HepG2 (cell line): Measurements from ENCODE around the gene SLC10A2. TPM values are rescaled to one million over a fixed set of nuclear protein-coding genes. Genes with fewer than 3 reads are reported as not detected.

Source experiments
- ATAC-seq: fragments of 200-7000 bp; cut with Tn5 transposase; 3 replicates; pipeline ENCODE4 v1.9.1; 2020; ENCODE audit warnings: mild to moderate bottlenecking, moderate library complexity
- BruUV-seq: library from RNA; stranded (reverse); fragments of 400-500 nt; replicated peaks from 2 replicates; lab custom pipeline; 2021; lab: Mats Ljungman, UMichigan
- CTCF ChIA-PET: fragments of 300-600 bp; formaldehyde crosslinking; extraction: SDS; loops from one replicate; lab custom pipeline; 2021; ENCODE audit warnings: low total read pairs, inconsistent platforms, low intra/inter-chr PET ratio; lab: Yijun Ruan, JAX
- POLR2A ChIA-PET: fragments of 350-600 bp; sonication (Branson Sonifier 250); formaldehyde crosslinking; loops from one replicate; lab custom pipeline; 2020; ENCODE audit warnings: antibody characterized with exemption, inconsistent platforms; lab: Yijun Ruan, JAX
- DNase-seq: peaks from one replicate; pipeline ENCODE4 v3.0.0-alpha.2; 2015; ENCODE audit warnings: low spot score
- FAIRE-seq: peaks from 3 replicates; lab custom pipeline; 2011; peaks lifted over from hg19 to GRCh38; lab: Jason Lieb, UNC
- H2AFZ ChIP-seq: one replicate; pipeline ENCODE4 v1.6.1; 2011; ENCODE audit warnings: low read length, inconsistent platforms
- H3K27ac ChIP-seq: fragments of 300-600 bp; 3 replicates; pipeline ENCODE4 v1.8.0; 2011; ENCODE audit warnings: mixed run types, mild to moderate bottlenecking, mixed read lengths, low read length, inconsistent platforms; ENCODE audit not compliant: insufficient read depth; ENCODE audit errors: extremely low read length
- H3K27me3 ChIP-seq, 2 experiments: fragments of 200-600 bp in 1 of 2; 2 replicates in 1 of 2; 3 replicates in 1 of 2; pipeline versions ENCODE4 v1.6.0 to v1.8.0; 2011; ENCODE audit warnings: low read length in 2 of 2, mild to moderate bottlenecking in 2 of 2, moderate library complexity in 2 of 2, inconsistent platforms in 1 of 2; ENCODE audit not compliant: insufficient read depth in 2 of 2, control insufficient read depth in 1 of 2
- H3K36me3 ChIP-seq, 2 experiments: fragments of 200-600 bp in 1 of 2; replicated peaks in 1 of 2; 2 replicates in 1 of 2; 3 replicates in 1 of 2; pipeline versions ENCODE4 v1.5.1 to v1.8.0; 2011; ENCODE audit warnings: low read length in 2 of 2, inconsistent platforms in 1 of 2; ENCODE audit not compliant: insufficient read depth in 2 of 2, control insufficient read depth in 1 of 2
- H3K4me1 ChIP-seq: 2 replicates; pipeline ENCODE4 v1.5.1; 2012; ENCODE audit warnings: low read length, inconsistent platforms; ENCODE audit not compliant: insufficient read depth
- H3K4me2 ChIP-seq: 2 replicates; pipeline ENCODE4 v1.6.0; 2011; ENCODE audit warnings: low read depth, low read length, inconsistent platforms
- H3K4me3 ChIP-seq, 3 experiments: fragments of 200-600 bp in 1 of 3; sonication (generic), shearing (Covaris generic) in 1 of 3; replicated peaks in 1 of 3; 2 replicates each; pipeline ENCODE4 v1.5.1; 2011 to 2016; ENCODE audit warnings: low read length in 3 of 3, inconsistent platforms in 2 of 3, low read depth in 2 of 3, mild to moderate bottlenecking in 2 of 3, control low read depth in 1 of 3, mixed read lengths in 1 of 3; ENCODE audit not compliant: insufficient read depth in 1 of 3
- H3K79me2 ChIP-seq: one replicate; pipeline ENCODE4 v1.6.1; 2011; ENCODE audit warnings: low read length, inconsistent platforms; ENCODE audit not compliant: insufficient read depth
- H3K9ac ChIP-seq: 2 replicates; pipeline ENCODE4 v1.6.0; 2011; ENCODE audit warnings: mild to moderate bottlenecking, low read depth, low read length, inconsistent platforms; ENCODE audit not compliant: insufficient read depth
- H3K9me3 ChIP-seq: 2 replicates; pipeline ENCODE4 v1.5.1; 2012; ENCODE audit warnings: mild to moderate bottlenecking, low read length
- H4K20me1 ChIP-seq: 2 replicates; pipeline ENCODE4 v1.6.0; 2011; ENCODE audit warnings: inconsistent platforms, mild to moderate bottlenecking, low read length, moderate library complexity; ENCODE audit not compliant: insufficient read depth
- CC2D1A ChIP-seq: sonication (generic); formaldehyde crosslinking; IDR thresholded peaks from 2 replicates; pipeline ENCODE4 v1.8.1; 2023; ENCODE audit warnings: mild to moderate bottlenecking, missing genetic modification reagents
- NR2C2 ChIP-seq: sonication (generic); formaldehyde crosslinking; IDR thresholded peaks from 2 replicates; pipeline ENCODE4 v1.4.0; 2020; ENCODE audit warnings: missing genetic modification reagents, mild to moderate bottlenecking, moderate library complexity, borderline replicate concordance
- PAX8 ChIP-seq: sonication (generic); formaldehyde crosslinking; IDR thresholded peaks from 2 replicates; pipeline ENCODE4 v1.8.0; 2022; ENCODE audit warnings: mild to moderate bottlenecking, missing genetic modification reagents, borderline replicate concordance
- SIN3A ChIP-seq: IDR thresholded peaks from 2 replicates; pipeline ENCODE4 v1.6.1; 2011; ENCODE audit warnings: low read depth, mild to moderate bottlenecking, control low read depth, low read length, borderline replicate concordance
- ZNF432 ChIP-seq: sonication (generic); formaldehyde crosslinking; IDR thresholded peaks from 2 replicates; pipeline ENCODE4 v1.5.0; 2020; ENCODE audit warnings: missing genetic modification reagents, mild to moderate bottlenecking, borderline replicate concordance
- WGBS: methylation state at CpG from one replicate; pipeline ENCODE4 v1.1.6; 2017; ENCODE audit warnings: low lambda C conversion rate; 5-methylcytosine and 5-hydroxymethylcytosine counted together
- in situ Hi-C: cut with HindIII; loops from 2 replicates; pipeline ENCODE4 v1.10.0; 2017; ENCODE audit warnings: low pct_unique_long_range_greater_than_20kb; ENCODE audit not compliant: extremely low pct_ligation_motif_present
- intact Hi-C: fragments of 100-400 bp; cut with micrococcal nuclease; formaldehyde crosslinking; loops from one replicate; pipeline ENCODE4 v1.10.0; 2022; ENCODE audit not compliant: unreplicated experiment
- polyA plus RNA-seq, 8 experiments: library from polyadenylated mRNA; depleted of rRNA in 3 of 8; stranded (reverse) in 7 of 8; unstranded in 1 of 8; fragments of >200 nt; fragmentation: Illumina TruSeq in 4 of 8; extraction: Trizol in 4 of 8; gene quantifications; 2 replicates each; pipeline versions ENCODE4 v1.2.1 to v1.2.3, GENCODE V29; 2011 to 2016; ENCODE audit warnings: low read depth in 4 of 8, missing spikeins in 1 of 8, mixed read lengths in 1 of 8; ENCODE audit not compliant: insufficient read depth in 1 of 8
- total RNA-seq, 5 experiments: library from RNA; depleted of rRNA; stranded (reverse); fragments of >200 nt; fragmentation: Illumina TruSeq; extraction: Trizol; gene quantifications; 2 replicates each; pipeline ENCODE4 v1.2.3, GENCODE V29; 2016; ENCODE audit warnings: low read depth in 1 of 5
- TF ChIP-seq, protein P1 (sequence below): sonication (generic); formaldehyde crosslinking; IDR thresholded peaks from 2 replicates; pipeline ENCODE4 v1.4.0; 2020; ENCODE audit warnings: low read depth, mild to moderate bottlenecking, missing genetic modification reagents
- TF ChIP-seq, protein P2 (sequence below): sonication (generic); formaldehyde crosslinking; IDR thresholded peaks from 2 replicates; pipeline ENCODE4 v1.4.0; 2020; ENCODE audit warnings: missing genetic modification reagents, borderline replicate concordance
- TF ChIP-seq, protein P3 (sequence below): sonication (generic); formaldehyde crosslinking; IDR thresholded peaks from 2 replicates; pipeline ENCODE4 v1.9.0; 2021; ENCODE audit warnings: missing genetic modification reagents, mild to moderate bottlenecking, borderline replicate concordance
- TF ChIP-seq, protein P4 (sequence below): sonication (generic); formaldehyde crosslinking; IDR thresholded peaks from 2 replicates; pipeline ENCODE4 v1.8.1; 2023; ENCODE audit warnings: missing genetic modification reagents, inconsistent platforms, borderline replicate concordance

Gene SLC10A2
- total and polyA plus RNA-seq, 2 of the 13 experiments (the other 11 are each of a cell fraction or from before 2014, with no cell fraction given), result not detected

DNA sequence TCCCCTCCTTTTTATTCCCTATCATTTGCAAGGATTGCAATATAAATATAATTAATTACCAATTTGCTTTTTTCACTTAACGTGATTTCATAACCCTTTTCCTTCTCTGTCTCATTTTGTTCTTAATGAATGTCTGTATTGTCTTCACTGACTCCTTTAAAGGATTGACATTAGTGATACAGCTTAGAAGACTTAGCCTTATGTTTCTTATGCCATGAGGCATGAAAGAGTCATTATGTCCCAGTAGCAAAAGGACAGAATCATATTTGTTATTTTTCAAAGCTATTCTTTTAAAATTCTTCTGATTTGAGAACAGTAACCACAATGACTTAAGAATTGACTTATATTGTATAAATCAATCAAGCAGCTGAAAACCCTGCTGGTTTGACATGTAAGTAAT lies 26.2 kb downstream of the SLC10A2 start:
- no peak for DNase-seq
- Histone ChIP-seq H3K9ac (no peak overlapping the region), H3K27ac (no peak overlapping the region), H3K79me2 (no peaks in the 10 kb centered on the region), H2AFZ (no peak overlapping the region), H3K4me3 (no peak overlapping the region), H3K27me3 (no peaks in the 10 kb centered on the region), H3K36me3 (no peaks in the 10 kb centered on the region), H3K9me3 (no peaks in the 10 kb centered on the region), H4K20me1 (no peaks in the 10 kb centered on the region), H3K4me1 (no peaks in the 10 kb centered on the region), H3K4me2 (no peak overlapping the region)
- POLR2A ChIA-PET, result no interaction called here
- ATAC-seq, result no peak
- CTCF ChIA-PET, result no interaction called here
- in situ Hi-C loops (no loop called here), intact Hi-C loops (no loop called here)
- FAIRE-seq, result no peak
- TF ChIP-seq CC2D1A (CRISPR knock-in tag) (no peak), PAX8 (CRISPR knock-in tag) (no peak), SIN3A (no peak), ZNF432 (no peak), NR2C2 (no peak)
- TF ChIP-seq, protein P1, sequence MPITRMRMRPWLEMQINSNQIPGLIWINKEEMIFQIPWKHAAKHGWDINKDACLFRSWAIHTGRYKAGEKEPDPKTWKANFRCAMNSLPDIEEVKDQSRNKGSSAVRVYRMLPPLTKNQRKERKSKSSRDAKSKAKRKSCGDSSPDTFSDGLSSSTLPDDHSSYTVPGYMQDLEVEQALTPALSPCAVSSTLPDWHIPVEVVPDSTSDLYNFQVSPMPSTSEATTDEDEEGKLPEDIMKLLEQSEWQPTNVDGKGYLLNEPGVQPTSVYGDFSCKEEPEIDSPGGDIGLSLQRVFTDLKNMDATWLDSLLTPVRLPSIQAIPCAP, result no peak
- TF ChIP-seq, protein P2, sequence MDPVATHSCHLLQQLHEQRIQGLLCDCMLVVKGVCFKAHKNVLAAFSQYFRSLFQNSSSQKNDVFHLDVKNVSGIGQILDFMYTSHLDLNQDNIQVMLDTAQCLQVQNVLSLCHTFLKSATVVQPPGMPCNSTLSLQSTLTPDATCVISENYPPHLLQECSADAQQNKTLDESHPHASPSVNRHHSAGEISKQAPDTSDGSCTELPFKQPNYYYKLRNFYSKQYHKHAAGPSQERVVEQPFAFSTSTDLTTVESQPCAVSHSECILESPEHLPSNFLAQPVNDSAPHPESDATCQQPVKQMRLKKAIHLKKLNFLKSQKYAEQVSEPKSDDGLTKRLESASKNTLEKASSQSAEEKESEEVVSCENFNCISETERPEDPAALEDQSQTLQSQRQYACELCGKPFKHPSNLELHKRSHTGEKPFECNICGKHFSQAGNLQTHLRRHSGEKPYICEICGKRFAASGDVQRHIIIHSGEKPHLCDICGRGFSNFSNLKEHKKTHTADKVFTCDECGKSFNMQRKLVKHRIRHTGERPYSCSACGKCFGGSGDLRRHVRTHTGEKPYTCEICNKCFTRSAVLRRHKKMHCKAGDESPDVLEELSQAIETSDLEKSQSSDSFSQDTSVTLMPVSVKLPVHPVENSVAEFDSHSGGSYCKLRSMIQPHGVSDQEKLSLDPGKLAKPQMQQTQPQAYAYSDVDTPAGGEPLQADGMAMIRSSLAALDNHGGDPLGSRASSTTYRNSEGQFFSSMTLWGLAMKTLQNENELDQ (CRISPR knock-in tag), result no peak
- TF ChIP-seq, protein P3, sequence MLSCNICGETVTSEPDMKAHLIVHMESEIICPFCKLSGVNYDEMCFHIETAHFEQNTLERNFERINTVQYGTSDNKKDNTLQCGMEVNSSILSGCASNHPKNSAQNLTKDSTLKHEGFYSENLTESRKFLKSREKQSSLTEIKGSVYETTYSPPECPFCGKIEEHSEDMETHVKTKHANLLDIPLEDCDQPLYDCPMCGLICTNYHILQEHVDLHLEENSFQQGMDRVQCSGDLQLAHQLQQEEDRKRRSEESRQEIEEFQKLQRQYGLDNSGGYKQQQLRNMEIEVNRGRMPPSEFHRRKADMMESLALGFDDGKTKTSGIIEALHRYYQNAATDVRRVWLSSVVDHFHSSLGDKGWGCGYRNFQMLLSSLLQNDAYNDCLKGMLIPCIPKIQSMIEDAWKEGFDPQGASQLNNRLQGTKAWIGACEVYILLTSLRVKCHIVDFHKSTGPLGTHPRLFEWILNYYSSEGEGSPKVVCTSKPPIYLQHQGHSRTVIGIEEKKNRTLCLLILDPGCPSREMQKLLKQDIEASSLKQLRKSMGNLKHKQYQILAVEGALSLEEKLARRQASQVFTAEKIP, result no peak
- TF ChIP-seq, protein P4, sequence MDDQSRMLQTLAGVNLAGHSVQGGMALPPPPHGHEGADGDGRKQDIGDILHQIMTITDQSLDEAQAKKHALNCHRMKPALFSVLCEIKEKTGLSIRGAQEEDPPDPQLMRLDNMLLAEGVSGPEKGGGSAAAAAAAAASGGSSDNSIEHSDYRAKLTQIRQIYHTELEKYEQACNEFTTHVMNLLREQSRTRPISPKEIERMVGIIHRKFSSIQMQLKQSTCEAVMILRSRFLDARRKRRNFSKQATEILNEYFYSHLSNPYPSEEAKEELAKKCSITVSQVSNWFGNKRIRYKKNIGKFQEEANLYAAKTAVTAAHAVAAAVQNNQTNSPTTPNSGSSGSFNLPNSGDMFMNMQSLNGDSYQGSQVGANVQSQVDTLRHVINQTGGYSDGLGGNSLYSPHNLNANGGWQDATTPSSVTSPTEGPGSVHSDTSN (CRISPR knock-in tag), result no peak
- 0% methylated on average over 1 of the region's 1 CpG for WGBS
- no TSS peak for BruUV-seq
